ENCODE results near the gene CLEC19A.

CLEC19A gene

GRCh38 chr16:19305443-19305842 is 19.9 kb downstream of the CLEC19A start:
- TF ChIP-seq CTCF (IDR thresholded peaks at IDR 0.05), result no peak
- no peak for DNase-seq
- Mint-ChIP-seq H3K9me3 (no peaks in the 10 kb centered on the region), H3K27ac (no peak overlapping the region), H3K4me3 (no peak overlapping the region), H3K36me3 (ENCODE audit: low read depth) (no peaks in the 10 kb centered on the region), H3K4me1 (no peaks in the 10 kb centered on the region), H3K27me3 (ENCODE audit: low read depth, poor library complexity) (no peaks in the 10 kb centered on the region)

GRCh38 chr16:19307587-19308241 is 22.2 kb downstream of the CLEC19A start:
- Mint-ChIP-seq H3K4me3 (no peak overlapping the region), H3K36me3 (ENCODE audit: low read depth) (no peaks in the 10 kb centered on the region), H3K27me3 (ENCODE audit: low read depth, poor library complexity) (peaks cover 1% of the 10 kb centered on the region), H3K9me3 (peaks cover 5% of the 10 kb centered on the region), H3K4me1 (no peaks in the 10 kb centered on the region), H3K27ac (no peak overlapping the region)
- DNase-seq, result peak; percentile 84
- no peak for TF ChIP-seq CTCF (IDR thresholded peaks at IDR 0.05)

- no peak overlapping the region for H3K4me3 Mint-ChIP-seq
- DNase-seq, result no peak
- peaks cover 8% of the 10 kb centered on the region for H3K27me3 Mint-ChIP-seq (ENCODE audit: low read depth, poor library complexity)
- TF ChIP-seq CTCF (IDR thresholded peaks at IDR 0.05), result no peak
- no peaks in the 10 kb centered on the region for H3K36me3 Mint-ChIP-seq (ENCODE audit: low read depth)
- H3K9me3 Mint-ChIP-seq, result peaks cover 10% of the 10 kb centered on the region
- H3K27ac Mint-ChIP-seq, result no peak overlapping the region
- H3K4me1 Mint-ChIP-seq, result no peaks in the 10 kb centered on the region
Observed at GRCh38 chr16:19308392-19308791, 22.9 kb downstream of the CLEC19A start.

GRCh38 chr16:19309178-19309577 is 23.6 kb downstream of the CLEC19A start:
- Mint-ChIP-seq H3K4me1 (no peaks in the 10 kb centered on the region), H3K36me3 (ENCODE audit: low read depth) (no peaks in the 10 kb centered on the region), H3K4me3 (no peak overlapping the region), H3K27me3 (ENCODE audit: low read depth, poor library complexity) (peaks cover 12% of the 10 kb centered on the region), H3K27ac (no peak overlapping the region), H3K9me3 (peaks cover 10% of the 10 kb centered on the region)
- no peak for TF ChIP-seq CTCF (IDR thresholded peaks at IDR 0.05)
- no peak for DNase-seq

GRCh38 chr16:19314718-19315425 is 29.3 kb downstream of the CLEC19A start:
- Mint-ChIP-seq H3K27ac (no peak overlapping the region), H3K36me3 (ENCODE audit: low read depth) (no peaks in the 10 kb centered on the region), H3K4me3 (no peak overlapping the region), H3K27me3 (ENCODE audit: low read depth, poor library complexity) (peaks cover 29% of the 10 kb centered on the region), H3K4me1 (no peaks in the 10 kb centered on the region), H3K9me3 (peaks cover 10% of the 10 kb centered on the region)
- no peak for DNase-seq
- no peak for TF ChIP-seq CTCF (IDR thresholded peaks at IDR 0.05)
